Measurements from ENCODE around the gene CD47.

Gene CD47

DNA sequence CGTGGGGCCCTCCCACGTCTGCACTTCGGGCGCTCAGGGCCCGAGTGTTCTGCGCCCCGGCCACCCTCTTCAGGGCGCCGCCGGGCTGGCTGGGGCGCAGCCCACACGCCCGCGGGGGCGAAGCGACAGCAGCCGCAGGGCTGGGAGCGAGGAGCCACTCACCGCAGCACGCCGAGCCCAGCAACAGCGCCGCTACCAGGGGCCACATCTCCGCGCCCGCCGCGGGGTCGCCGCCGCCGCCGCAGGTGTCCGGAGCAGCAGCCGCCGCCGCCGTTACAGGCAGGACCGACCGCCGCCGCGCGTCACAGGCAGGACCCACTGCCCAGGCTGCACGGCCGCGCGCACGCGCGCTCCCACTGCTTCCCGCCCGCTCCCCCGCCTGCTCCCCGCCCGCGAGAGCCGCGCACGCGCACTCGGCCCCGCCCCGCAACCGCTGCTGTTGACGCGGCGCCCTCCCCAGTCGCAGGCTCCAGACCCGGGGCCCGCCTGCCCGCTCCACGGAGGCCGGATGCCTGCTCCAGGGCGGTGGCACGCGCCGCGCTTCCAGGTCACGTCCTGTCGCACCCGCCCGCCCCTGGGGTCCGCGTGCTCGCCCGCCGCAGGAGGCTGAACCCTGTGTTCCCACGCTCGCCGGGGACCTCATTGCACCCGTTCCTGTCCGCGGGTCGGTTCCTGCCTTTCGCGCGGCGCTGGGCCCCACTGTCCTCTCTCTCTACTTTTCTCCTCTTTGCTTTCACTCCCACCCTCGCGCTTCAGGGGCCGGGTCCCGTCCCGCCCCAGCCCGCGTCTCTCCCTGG, at the start of gene CD47:
CD47 (minus strand) TSS at position 331 of the 797 bp plus-strand sequence; CDS start at position 208, 123 bp downstream.
- DNase-seq, result peak; percentile 78

DNA sequence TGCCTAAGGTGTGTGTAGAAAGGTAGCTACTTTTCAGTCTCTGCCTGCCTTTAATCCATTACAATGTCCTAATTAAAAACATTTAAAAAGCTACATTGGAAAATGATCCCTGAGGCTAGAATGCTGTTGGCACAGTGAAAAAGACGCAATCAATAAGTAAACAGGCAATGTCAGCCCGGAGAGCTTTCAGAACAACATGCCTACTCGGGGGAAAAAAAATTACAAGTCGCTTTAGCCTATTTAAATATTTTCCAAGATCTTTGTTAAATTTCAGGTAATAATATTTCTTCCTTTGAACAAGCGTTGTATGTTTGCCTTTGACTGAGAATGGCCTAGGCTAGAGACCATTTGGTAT, 46.6 kb upstream of the CD47 start:
- no peak for DNase-seq

DNA sequence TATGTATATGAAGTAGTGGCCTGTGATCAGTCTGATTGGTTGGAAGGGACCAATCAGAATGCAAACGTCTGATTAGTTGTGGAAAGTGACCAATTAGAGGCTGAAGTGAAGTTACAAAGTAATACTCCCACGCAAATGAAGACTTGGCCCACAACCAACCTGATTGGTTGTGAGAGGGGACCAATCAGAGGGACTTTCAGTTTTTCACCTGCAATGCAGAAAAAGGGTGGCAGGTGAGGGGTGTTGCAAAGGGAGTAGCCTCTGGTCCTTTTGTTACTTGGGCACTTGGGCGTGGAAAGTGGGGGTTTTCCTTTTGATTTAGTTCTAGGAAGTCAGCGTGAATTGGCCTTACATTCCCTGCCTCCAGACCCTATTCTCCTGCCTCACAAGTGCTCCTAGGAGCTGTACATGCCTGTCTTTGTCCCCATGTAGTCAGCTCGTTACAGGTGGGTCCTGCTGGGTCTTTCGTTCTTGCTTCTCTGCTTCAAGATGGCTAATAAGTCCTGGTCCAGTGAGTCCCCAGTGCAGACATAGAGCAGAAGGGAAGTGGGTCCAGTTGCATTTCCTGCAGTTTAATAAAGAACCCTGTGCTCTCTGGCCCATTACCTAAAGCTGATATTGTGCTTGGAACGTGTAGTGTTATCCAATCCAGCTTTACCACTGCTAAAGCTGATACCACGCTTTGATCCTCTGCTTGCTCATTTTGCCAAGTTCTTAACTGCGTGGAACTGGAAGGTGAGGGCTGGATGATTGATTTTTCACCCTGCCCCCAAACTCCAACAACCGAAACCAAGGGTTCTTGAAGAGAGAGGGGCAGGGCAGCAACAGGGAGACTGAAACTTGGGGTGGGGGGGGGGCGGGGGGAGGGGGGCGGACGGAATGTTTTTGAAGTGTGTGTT, 46.0 kb upstream of the CD47 start:
- DNase-seq, result no peak

- no peak for DNase-seq
These were observed 43.7 kb upstream of the CD47 start for GRCh38 chr3:108134555-108134880.

DNA sequence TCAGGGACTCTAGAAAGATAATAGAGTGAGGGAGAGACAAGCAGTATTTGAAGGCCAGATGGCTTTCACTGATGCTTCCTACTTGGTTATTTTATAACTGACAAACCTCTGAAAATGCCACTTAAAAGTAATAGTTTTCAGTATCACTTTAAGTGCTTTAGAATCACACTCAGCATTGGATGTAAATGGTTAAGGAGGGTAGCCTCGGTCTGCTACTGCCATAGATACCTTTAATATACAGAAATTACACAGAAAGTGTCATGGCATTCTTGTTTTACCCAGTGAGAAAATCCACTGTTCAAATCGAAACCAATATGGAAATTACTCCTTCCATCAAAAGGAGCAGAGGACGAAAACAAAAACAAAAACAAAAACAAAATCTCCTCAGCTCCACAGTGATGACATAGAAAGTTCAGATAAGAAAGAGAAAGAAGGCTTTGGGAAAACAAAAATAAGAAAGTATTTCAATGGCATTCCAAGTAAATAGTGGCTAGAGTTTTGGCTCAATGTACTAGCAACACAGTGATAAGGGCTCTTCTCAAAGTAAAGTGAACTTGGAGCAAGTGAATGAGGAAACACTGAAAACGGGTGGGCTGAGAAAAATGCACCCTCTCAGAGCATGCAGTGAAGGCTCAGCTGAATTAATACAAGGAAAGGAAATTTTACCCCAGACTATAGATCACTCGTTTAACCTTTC, 43.2 kb upstream of the CD47 start:
- no peak for DNase-seq

- DNase-seq, result no peak
These were observed 42.2 kb upstream of the CD47 start for GRCh38 chr3:108133048-108133369.

- no peak for DNase-seq
These were observed 40.8 kb upstream of the CD47 start for GRCh38 chr3:108131475-108132134.

GRCh38 chr3:108130701-108131474, 40.1 kb upstream of the CD47 start:
- DNase-seq, result no peak

DNA sequence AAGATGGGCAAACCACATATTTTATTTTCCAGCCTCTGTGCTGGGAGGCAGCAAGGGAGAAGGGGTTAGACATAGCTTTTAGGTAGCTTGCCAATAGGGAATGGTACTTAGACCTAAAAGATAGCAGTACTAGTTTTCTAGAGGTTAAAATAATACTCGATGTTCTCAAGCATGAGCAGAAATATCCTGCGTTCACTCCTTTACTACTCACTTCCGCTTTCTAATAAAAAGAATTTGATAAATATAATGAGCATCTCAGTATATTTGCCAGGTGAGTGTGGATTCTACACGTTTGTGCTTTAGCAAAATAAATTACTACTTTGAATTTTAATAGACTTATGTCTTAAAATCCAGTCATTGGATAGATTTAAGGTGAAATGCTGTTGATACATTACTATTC, 39.4 kb upstream of the CD47 start:
- DNase-seq, result no peak

- no peak for DNase-seq
These were observed 36.6 kb upstream of the CD47 start for GRCh38 chr3:108127301-108127988.

GRCh38 chr3:108126348-108126747, 35.5 kb upstream of the CD47 start:
- no peak for DNase-seq

- DNase-seq, result peak; percentile 77
These were observed 34.8 kb upstream of the CD47 start for GRCh38 chr3:108125550-108126071.

DNA sequence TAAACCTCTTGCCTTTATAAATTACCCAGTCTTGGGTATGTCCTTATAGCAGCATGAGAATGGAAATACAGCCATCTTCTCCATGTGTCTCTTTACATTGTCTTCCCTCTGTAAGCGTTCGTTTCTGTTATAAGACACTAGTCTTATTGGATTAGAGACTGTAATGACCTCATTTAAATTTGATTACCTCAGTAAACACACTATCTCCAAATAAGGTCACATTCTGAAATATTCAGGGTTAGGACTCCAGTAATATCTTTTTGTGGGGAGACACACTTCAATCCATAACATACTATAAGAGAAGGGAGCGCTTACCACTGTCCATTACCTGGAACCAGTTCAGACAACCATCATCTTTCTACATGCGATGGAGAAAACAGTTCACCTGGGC, 34.3 kb upstream of the CD47 start:
- no peak for DNase-seq

- DNase-seq, result no peak
These were observed 33.7 kb upstream of the CD47 start for GRCh38 chr3:108124337-108125152.

- no peak for DNase-seq
These were observed 32.5 kb upstream of the CD47 start for GRCh38 chr3:108123326-108123725.

DNA sequence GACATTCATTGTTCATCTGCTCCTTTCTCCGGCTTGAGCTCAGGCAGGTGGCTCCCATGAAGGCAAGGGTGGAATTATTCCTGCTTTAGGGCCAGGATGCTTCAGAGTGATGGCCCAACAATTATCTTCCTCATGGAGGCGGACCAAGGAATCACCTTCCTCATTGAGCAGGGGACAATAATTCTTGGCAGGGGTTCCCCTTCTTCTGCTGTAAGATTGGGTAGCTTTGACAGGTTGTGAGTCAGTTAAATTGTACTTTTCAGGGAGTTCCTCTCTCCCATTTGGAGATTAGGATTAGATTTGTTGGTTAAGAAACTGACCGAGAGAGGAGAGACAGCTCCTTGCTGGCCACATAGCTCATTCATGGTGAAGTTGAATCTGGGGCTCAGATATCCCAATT, 31.4 kb upstream of the CD47 start:
- no peak for DNase-seq

DNA sequence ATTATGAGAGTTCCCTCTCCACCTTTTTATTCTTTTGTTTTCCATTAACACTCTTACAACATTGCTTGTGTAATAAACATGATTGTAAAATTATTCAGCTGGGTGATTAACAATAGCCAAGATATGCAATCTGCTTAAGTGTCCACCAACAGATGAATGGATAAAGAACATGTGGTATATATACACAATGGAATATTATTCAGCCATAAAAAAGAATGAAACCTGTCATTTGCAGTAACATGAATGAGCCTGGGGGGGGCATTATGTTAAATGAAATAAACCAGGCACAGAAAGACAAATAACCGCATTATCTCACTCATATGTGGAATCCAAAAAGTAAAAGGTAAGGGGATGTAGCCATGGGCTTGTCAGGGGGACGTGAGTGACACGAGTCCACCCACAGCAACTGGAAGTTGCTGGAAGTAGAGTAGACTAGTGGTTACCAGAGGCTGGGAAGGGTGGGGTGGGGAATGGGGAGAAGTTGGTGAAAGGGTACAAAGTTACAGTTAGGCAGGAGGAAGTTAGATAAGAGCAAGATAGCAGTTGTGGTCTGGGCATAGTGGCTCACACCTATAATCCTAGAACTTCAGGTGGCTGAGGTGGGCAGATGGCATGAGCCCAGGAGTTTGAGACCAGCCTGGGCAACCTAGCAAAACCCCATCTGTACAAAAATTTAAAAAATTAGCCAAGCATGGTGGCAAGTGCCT, 28.7 kb upstream of the CD47 start:
- no peak for DNase-seq

GRCh38 chr3:108118038-108118768, 27.4 kb upstream of the CD47 start:
- no peak for DNase-seq

DNA sequence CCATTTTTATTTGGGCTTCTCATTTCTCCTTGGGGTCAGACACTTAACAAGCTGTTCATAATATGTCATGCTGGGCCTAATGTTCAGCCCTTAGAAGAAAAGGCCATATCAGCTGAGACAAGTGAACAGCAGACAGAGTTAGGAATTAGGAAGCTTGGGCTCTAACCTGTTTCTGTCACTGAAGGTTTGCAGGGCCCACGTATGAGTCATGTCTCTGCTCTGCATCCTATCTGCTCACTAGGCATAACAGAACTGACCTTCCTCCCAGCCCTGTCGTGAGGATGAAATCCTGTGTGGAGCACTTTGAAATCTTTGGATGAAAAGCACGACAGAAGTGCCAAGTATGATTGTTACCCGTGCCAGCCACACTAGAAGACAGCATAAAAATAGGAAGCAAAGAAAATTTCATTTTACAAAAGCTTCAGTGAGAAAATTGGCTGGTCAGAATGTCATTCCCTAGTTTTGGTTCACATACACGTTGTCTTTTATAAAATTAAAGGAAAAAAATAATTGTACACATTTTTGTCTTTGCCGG, 26.5 kb upstream of the CD47 start:
- DNase-seq, result no peak

Measured in NCI-H1092 (cell line).